ENCODE measurements around the gene KAT2B.

The KAT2B gene

DNA sequence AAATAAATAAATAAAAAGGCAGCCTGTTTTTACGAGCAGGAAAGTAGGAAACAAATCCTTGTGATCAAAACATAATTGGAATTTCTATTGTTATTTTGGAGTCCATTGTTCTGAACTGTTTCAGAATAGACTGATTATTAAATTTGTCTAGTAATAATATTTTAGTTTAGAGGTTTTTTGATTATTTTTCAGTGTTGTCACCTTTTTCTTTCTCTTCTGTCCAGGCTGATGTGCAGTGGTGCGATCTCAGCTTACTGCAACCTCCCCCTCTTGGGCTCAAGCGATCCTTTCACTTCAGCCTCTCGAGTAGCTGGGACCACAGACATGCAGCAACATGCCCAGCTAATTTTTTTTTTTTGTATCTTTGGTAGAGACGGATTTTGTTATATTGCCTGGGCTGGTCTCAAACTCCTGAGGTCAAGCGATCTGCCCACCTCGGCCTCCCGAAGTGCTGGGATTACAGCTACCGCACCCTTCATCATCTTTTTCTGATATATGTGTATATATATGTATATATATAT lies 38.0 kb downstream of the KAT2B start:
- Histone ChIP-seq H3K36me3 (ENCODE audit: control insufficient read depth in 1 of 2, insufficient read depth in 2 of 2, low read length in 2 of 2) (peaks cover 1 to 3% of the 10 kb centered on the region in 2 experiments), H3K14ac (ENCODE audit: low read length) (no peak overlapping the region), H4K8ac (ENCODE audit: low read depth, low read length) (no peak overlapping the region), H3K18ac (ENCODE audit: low read length) (no peak overlapping the region), H3K27me3 (ENCODE audit: insufficient read depth, low read length) (no peaks in the 10 kb centered on the region), H3K23ac (ENCODE audit: low read length) (no peak overlapping the region), H4K12ac (ENCODE audit: low read depth, low read length) (no peak overlapping the region), H3K4me3 (ENCODE audit: low read depth, low read length) (no peak overlapping the region), H3K4ac (ENCODE audit: low read depth, low read length) (no peak overlapping the region), H3K4me1 (ENCODE audit: control insufficient read depth in 1 of 2, insufficient read depth in 2 of 2, low read length in 2 of 2) (peaks cover 4 to 6% of the 10 kb centered on the region in 2 experiments), H2AFZ (ENCODE audit: insufficient read depth, low read length, poor library complexity) (no peak overlapping the region), H3K79me2 (ENCODE audit: control insufficient read depth, insufficient read depth, low read length, poor library complexity) (no peaks in the 10 kb centered on the region), H2BK12ac (ENCODE audit: low read length) (no peak overlapping the region), H3K9ac (ENCODE audit: low read length) (no peak overlapping the region), H2BK5ac (ENCODE audit: low read depth, low read length, poor library complexity) (no peak overlapping the region), H3K27ac (ENCODE audit: low read depth, low read length) (no peak overlapping the region), H3K79me1 (ENCODE audit: low read length) (peaks cover 7% of the 10 kb centered on the region), H4K91ac (ENCODE audit: low read depth, low read length) (no peak overlapping the region), H3K4me2 (ENCODE audit: low read length) (no peak overlapping the region), H3K9me3 (ENCODE audit: insufficient read depth, low read depth, low read length) (no peaks in the 10 kb centered on the region), H2AK5ac (ENCODE audit: low read length) (no peak overlapping the region), H2BK120ac (ENCODE audit: insufficient read depth, low read length, poor library complexity) (peak overlapping the region; percentile 11)
- no CpG with 5 or more reads among the region's 9 CpGs for WGBS (ENCODE audit: extremely low coverage, insufficient coverage, insufficient read length)
- no peak for DNase-seq

DNA sequence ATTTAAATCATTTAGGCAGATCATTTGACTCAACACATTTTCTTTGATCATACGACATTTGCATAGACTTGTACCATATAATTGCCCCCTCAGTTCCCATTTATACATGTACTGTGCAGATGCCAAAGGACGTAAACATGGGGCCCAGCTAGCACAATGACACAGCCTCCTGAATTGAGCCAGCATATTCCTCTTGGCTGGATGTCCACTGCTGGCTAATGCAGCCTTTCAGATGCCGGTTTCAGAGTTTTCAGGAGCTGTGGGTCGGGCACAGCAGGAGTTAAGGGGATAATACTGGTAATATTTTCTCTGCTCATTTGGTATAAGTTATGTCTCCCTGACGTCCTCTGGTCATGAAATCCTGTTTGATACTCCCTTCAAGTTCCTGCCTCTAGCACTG lies 39.4 kb downstream of the KAT2B start:
- Histone ChIP-seq H4K12ac (ENCODE audit: low read depth, low read length) (no peak overlapping the region), H3K4ac (ENCODE audit: low read depth, low read length) (no peak overlapping the region), H3K79me2 (ENCODE audit: control insufficient read depth, insufficient read depth, low read length, poor library complexity) (no peaks in the 10 kb centered on the region), H3K27me3 (ENCODE audit: insufficient read depth, low read length) (no peaks in the 10 kb centered on the region), H3K9ac (ENCODE audit: low read length) (no peak overlapping the region), H3K14ac (ENCODE audit: low read length) (no peak overlapping the region), H2AFZ (ENCODE audit: insufficient read depth, low read length, poor library complexity) (no peak overlapping the region), H2AK5ac (ENCODE audit: low read length) (no peak overlapping the region), H3K9me3 (ENCODE audit: insufficient read depth, low read depth, low read length) (no peaks in the 10 kb centered on the region), H3K23ac (ENCODE audit: low read length) (no peak overlapping the region), H4K8ac (ENCODE audit: low read depth, low read length) (no peak overlapping the region), H3K27ac (ENCODE audit: low read depth, low read length) (no peak overlapping the region), H3K4me1 (ENCODE audit: control insufficient read depth in 1 of 2, insufficient read depth in 2 of 2, low read length in 2 of 2) (peaks cover 4 to 6% of the 10 kb centered on the region in 2 experiments), H3K36me3 (ENCODE audit: control insufficient read depth in 1 of 2, insufficient read depth in 2 of 2, low read length in 2 of 2) (peaks cover 1 to 3% of the 10 kb centered on the region in 2 experiments), H3K4me2 (ENCODE audit: low read length) (no peak overlapping the region), H3K4me3 (ENCODE audit: low read depth, low read length) (no peak overlapping the region), H2BK5ac (ENCODE audit: low read depth, low read length, poor library complexity) (no peak overlapping the region), H3K79me1 (ENCODE audit: low read length) (peaks cover 7% of the 10 kb centered on the region), H2BK120ac (ENCODE audit: insufficient read depth, low read length, poor library complexity) (no peak overlapping the region), H4K91ac (ENCODE audit: low read depth, low read length) (no peak overlapping the region), H3K18ac (ENCODE audit: low read length) (no peak overlapping the region), H2BK12ac (ENCODE audit: low read length) (no peak overlapping the region)
- DNase-seq, result no peak
- WGBS (ENCODE audit: extremely low coverage, insufficient coverage, insufficient read length), result no CpG with 5 or more reads among the region's 5 CpGs

DNA sequence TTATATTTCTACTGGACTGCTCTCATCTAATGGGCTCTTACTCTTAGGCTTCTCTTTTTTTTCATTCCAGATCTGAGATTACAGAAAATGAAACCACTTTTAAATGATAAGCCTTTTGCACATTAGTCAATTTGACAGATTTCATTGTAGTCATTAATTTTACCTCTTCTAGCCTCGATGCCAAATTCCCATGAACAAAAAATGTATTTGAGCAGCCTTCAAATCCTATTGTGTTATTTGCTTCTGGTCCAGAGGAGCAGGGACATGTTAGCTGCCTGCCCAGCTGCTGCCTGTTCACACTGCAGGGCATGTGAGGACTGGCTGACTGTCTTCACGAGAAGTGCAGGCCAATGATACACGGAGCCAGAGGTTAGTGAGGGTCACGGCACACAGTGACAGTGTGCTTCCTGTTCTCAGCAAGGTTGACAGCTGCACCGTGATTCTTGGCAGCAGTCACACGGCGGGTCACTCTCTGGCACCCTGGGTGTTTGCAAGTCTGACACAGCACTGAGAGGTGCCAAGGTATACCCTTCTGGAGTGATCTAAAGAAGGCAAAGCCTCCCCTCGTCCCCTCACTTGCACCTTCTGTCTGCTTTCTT lies 40.8 kb downstream of the KAT2B start:
- H4K12ac ChIP-seq (ENCODE audit: low read depth, low read length), result no peak overlapping the region
- WGBS (ENCODE audit: extremely low coverage, insufficient coverage, insufficient read length), result no CpG with 5 or more reads among the region's 8 CpGs
- DNase-seq, result no peak
- peaks cover 7% of the 10 kb centered on the region for H3K79me1 ChIP-seq (ENCODE audit: low read length)
- H3K23ac ChIP-seq (ENCODE audit: low read length), result no peak overlapping the region
- H3K4me1 ChIP-seq (ENCODE audit: control insufficient read depth in 1 of 2, insufficient read depth in 2 of 2, low read length in 2 of 2), result peaks cover 0 to 4% of the 10 kb centered on the region in 2 experiments
- H3K4me3 ChIP-seq (ENCODE audit: low read depth, low read length), result peak overlapping the region; percentile 3
- H2BK12ac ChIP-seq (ENCODE audit: low read length), result no peak overlapping the region
- no peak overlapping the region for H4K8ac ChIP-seq (ENCODE audit: low read depth, low read length)
- H3K27ac ChIP-seq (ENCODE audit: low read depth, low read length), result no peak overlapping the region
- no peaks in the 10 kb centered on the region for H3K9me3 ChIP-seq (ENCODE audit: insufficient read depth, low read depth, low read length)
- no peak overlapping the region for H2BK5ac ChIP-seq (ENCODE audit: low read depth, low read length, poor library complexity)
- H3K14ac ChIP-seq (ENCODE audit: low read length), result no peak overlapping the region
- H4K91ac ChIP-seq (ENCODE audit: low read depth, low read length), result no peak overlapping the region
- H2AK5ac ChIP-seq (ENCODE audit: low read length), result no peak overlapping the region
- no peak overlapping the region for H3K18ac ChIP-seq (ENCODE audit: low read length)
- no peak overlapping the region for H3K4me2 ChIP-seq (ENCODE audit: low read length)
- H3K9ac ChIP-seq (ENCODE audit: low read length), result no peak overlapping the region
- H3K36me3 ChIP-seq (ENCODE audit: control insufficient read depth in 1 of 2, insufficient read depth in 2 of 2, low read length in 2 of 2), result peaks cover 1 to 3% of the 10 kb centered on the region in 2 experiments
- no peak overlapping the region for H2BK120ac ChIP-seq (ENCODE audit: insufficient read depth, low read length, poor library complexity)
- no peaks in the 10 kb centered on the region for H3K79me2 ChIP-seq (ENCODE audit: control insufficient read depth, insufficient read depth, low read length, poor library complexity)
- H3K27me3 ChIP-seq (ENCODE audit: insufficient read depth, low read length), result no peaks in the 10 kb centered on the region
- no peak overlapping the region for H2AFZ ChIP-seq (ENCODE audit: insufficient read depth, low read length, poor library complexity)
- H3K4ac ChIP-seq (ENCODE audit: low read depth, low read length), result no peak overlapping the region

DNA sequence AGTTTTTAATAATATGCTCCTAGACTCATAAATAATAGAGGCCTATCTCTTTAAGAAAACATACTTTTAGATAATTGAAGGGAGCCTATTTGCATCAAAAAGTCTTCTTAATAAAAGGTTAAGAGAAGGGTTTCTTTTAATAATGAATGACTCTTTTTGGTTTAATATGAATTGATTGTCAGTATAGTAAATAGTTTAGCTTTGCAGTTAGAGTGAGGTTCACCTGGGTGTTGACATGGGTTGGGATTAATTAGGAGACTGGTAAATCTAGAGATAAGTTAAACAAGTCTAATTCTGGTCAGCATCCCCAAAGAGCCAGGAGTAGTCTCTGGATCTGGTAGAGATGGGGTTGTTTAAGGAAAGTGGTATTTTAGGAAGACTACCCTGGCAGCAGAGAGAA lies 43.0 kb downstream of the KAT2B start:
- H3K4me2 ChIP-seq (ENCODE audit: low read length), result no peak overlapping the region
- no peaks in the 10 kb centered on the region for H3K9me3 ChIP-seq (ENCODE audit: insufficient read depth, low read depth, low read length)
- H4K12ac ChIP-seq (ENCODE audit: low read depth, low read length), result no peak overlapping the region
- H2BK120ac ChIP-seq (ENCODE audit: insufficient read depth, low read length, poor library complexity), result no peak overlapping the region
- no peak for DNase-seq
- no peak overlapping the region for H4K8ac ChIP-seq (ENCODE audit: low read depth, low read length)
- no peak overlapping the region for H3K4ac ChIP-seq (ENCODE audit: low read depth, low read length)
- H3K79me2 ChIP-seq (ENCODE audit: control insufficient read depth, insufficient read depth, low read length, poor library complexity), result no peaks in the 10 kb centered on the region
- H3K27me3 ChIP-seq (ENCODE audit: insufficient read depth, low read length), result no peaks in the 10 kb centered on the region
- H3K4me3 ChIP-seq (ENCODE audit: low read depth, low read length), result no peak overlapping the region
- H3K36me3 ChIP-seq (ENCODE audit: control insufficient read depth in 1 of 2, insufficient read depth in 2 of 2, low read length in 2 of 2), result peaks cover under 1 to 3% of the 10 kb centered on the region in 2 experiments
- no peak overlapping the region for H2BK5ac ChIP-seq (ENCODE audit: low read depth, low read length, poor library complexity)
- H2BK12ac ChIP-seq (ENCODE audit: low read length), result no peak overlapping the region
- no peak overlapping the region for H3K14ac ChIP-seq (ENCODE audit: low read length)
- no peaks in the 10 kb centered on the region for H3K4me1 ChIP-seq (ENCODE audit: control insufficient read depth in 1 of 2, insufficient read depth in 2 of 2, low read length in 2 of 2)
- no peak overlapping the region for H2AK5ac ChIP-seq (ENCODE audit: low read length)
- no peak overlapping the region for H3K27ac ChIP-seq (ENCODE audit: low read depth, low read length)
- H3K9ac ChIP-seq (ENCODE audit: low read length), result no peak overlapping the region
- H3K79me1 ChIP-seq (ENCODE audit: low read length), result peaks cover under 1% of the 10 kb centered on the region
- H4K91ac ChIP-seq (ENCODE audit: low read depth, low read length), result no peak overlapping the region
- no peak overlapping the region for H3K23ac ChIP-seq (ENCODE audit: low read length)
- H3K18ac ChIP-seq (ENCODE audit: low read length), result no peak overlapping the region
- H2AFZ ChIP-seq (ENCODE audit: insufficient read depth, low read length, poor library complexity), result no peak overlapping the region
